GM23338 (cell line): ENCODE results near the gene SMG7. TPM values are rescaled to one million over a fixed set of nuclear protein-coding genes. Genes with fewer than 3 reads are reported as not detected.

Experiments used
- ATAC-seq: fragments of 200-7000 bp; cut with Tn5 transposase; 3 replicates; pipeline ENCODE4 v1.9.1; 2020
- DNase-seq: peaks from one replicate; pipeline ENCODE4 v3.0.0-alpha.2; 2015; ENCODE audit warnings: low spot score
- H2AFZ ChIP-seq: fragments of 200-600 bp; sonication (generic); 2 replicates; pipeline ENCODE4 v1.8.0; 2016; ENCODE audit warnings: antibody characterized with exemption, mild to moderate bottlenecking, moderate library complexity
- H3F3A ChIP-seq: fragments of 200-600 bp; sonication (generic); replicated peaks from 2 replicates; pipeline ENCODE4 v1.8.0; 2017; ENCODE audit warnings: antibody characterized with exemption, mixed run types, low read depth
- H3K27ac ChIP-seq: fragments of 200-600 bp; sonication (generic); 2 replicates; pipeline ENCODE4 v1.6.1; 2016; ENCODE audit warnings: low read depth
- H3K27me3 ChIP-seq: fragments of 200-600 bp; sonication (generic); 2 replicates; pipeline ENCODE4 v1.8.0; 2016; ENCODE audit warnings: mild to moderate bottlenecking, mixed run types, moderate library complexity; ENCODE audit not compliant: insufficient read depth
- H3K36me3 ChIP-seq: fragments of 200-600 bp; sonication (generic); 2 replicates; pipeline ENCODE4 v1.8.0; 2016; ENCODE audit warnings: mild to moderate bottlenecking; ENCODE audit not compliant: insufficient read depth
- H3K4me1 ChIP-seq: fragments of 200-600 bp; sonication (generic); 2 replicates; pipeline ENCODE4 v1.8.0; 2016; ENCODE audit warnings: mild to moderate bottlenecking, moderate library complexity; ENCODE audit not compliant: insufficient read depth
- H3K4me2 ChIP-seq: fragments of 200-600 bp; sonication (generic); 2 replicates; pipeline ENCODE4 v1.7.1; 2017; ENCODE audit warnings: mixed run types
- H3K4me3 ChIP-seq: fragments of 200-600 bp; sonication (generic); 2 replicates; pipeline ENCODE4 v1.6.1; 2016; ENCODE audit warnings: mixed run types
- H3K79me2 ChIP-seq: fragments of 200-600 bp; sonication (generic); replicated peaks from 2 replicates; pipeline ENCODE4 v1.8.0; 2017; ENCODE audit warnings: mild to moderate bottlenecking; ENCODE audit not compliant: insufficient read depth
- H3K9me2 ChIP-seq: fragments of 200-600 bp; sonication (generic); 2 replicates; pipeline ENCODE4 v1.8.0; 2017; ENCODE audit not compliant: insufficient read depth
- H4K20me1 ChIP-seq: fragments of 200-600 bp; sonication (generic); replicated peaks from 2 replicates; pipeline ENCODE4 v1.8.0; 2017; ENCODE audit warnings: mild to moderate bottlenecking; ENCODE audit not compliant: insufficient read depth
- H3K27ac Mint-ChIP-seq: 2 replicates; pipeline ENCODE4 v1.8.0; 2020; ENCODE audit warnings: inconsistent platforms, mild to moderate bottlenecking, moderate library complexity, mixed read lengths
- H3K27me3 Mint-ChIP-seq: 3 replicates; pipeline ENCODE4 v1.8.0; 2022; ENCODE audit warnings: low read depth, mild to moderate bottlenecking, moderate library complexity, mixed read lengths, inconsistent platforms; ENCODE audit not compliant: insufficient read depth, poor library complexity
- H3K36me3 Mint-ChIP-seq: 3 replicates; pipeline ENCODE4 v1.8.0; 2021; ENCODE audit warnings: low read depth, mild to moderate bottlenecking, inconsistent platforms, moderate library complexity, mixed read lengths
- H3K4me1 Mint-ChIP-seq: 3 replicates; pipeline ENCODE4 v1.8.0; 2020; ENCODE audit warnings: mild to moderate bottlenecking, inconsistent platforms, mixed read lengths
- H3K4me3 Mint-ChIP-seq: 3 replicates; pipeline ENCODE4 v1.8.0; 2021; ENCODE audit warnings: moderate library complexity, mild to moderate bottlenecking, inconsistent platforms, mixed read lengths
- H3K9me3 Mint-ChIP-seq: 3 replicates; pipeline ENCODE4 v1.8.0; 2020; ENCODE audit warnings: moderate library complexity, mild to moderate bottlenecking, inconsistent platforms, mixed read lengths
- EZH2 ChIP-seq: fragments of 200-600 bp; sonication (generic); IDR thresholded peaks from one replicate; pipeline ENCODE4 v1.8.0; 2017; ENCODE audit warnings: antibody characterized with exemption, mild to moderate bottlenecking, low read depth; ENCODE audit not compliant: unreplicated experiment
- NANOG ChIP-seq: IDR thresholded peaks from 2 replicates; pipeline ENCODE4 v1.6.1; 2016; ENCODE audit warnings: antibody characterized with exemption, borderline replicate concordance
- ZNF114 ChIP-seq: fragments of 250-450 bp; sonication (Bioruptor Pico); IDR thresholded peaks from 2 replicates; pipeline ENCODE4 v1.5.0; 2020; ENCODE audit warnings: mild to moderate bottlenecking, moderate library complexity
- polyA plus RNA-seq: library from polyadenylated mRNA; unstranded; fragments of >200 nt; fragmentation: Nextera tagmentation; extraction: Ambion mirVana; gene quantifications from 2 replicates; pipeline ENCODE4 v1.2.1, GENCODE V29; 2016
- total RNA-seq: library from RNA; depleted of rRNA; stranded (reverse); fragments of >200 nt; shearing (Covaris generic); gene quantifications from 2 replicates; pipeline ENCODE4 v1.2.3, GENCODE V29; 2014
- TF ChIP-seq, protein P1 (sequence below): IDR thresholded peaks from one replicate; pipeline ENCODE4 v1.6.1; 2018; ENCODE audit warnings: antibody characterized with exemption; ENCODE audit not compliant: unreplicated experiment
- TF ChIP-seq, protein P2 (sequence below), 2 experiments: fragments of 200-600 bp in 1 of 2; sonication (generic) in 1 of 2; conservative IDR thresholded peaks; 2 replicates each; pipeline versions ENCODE4 v1.5.1 to v1.6.1; 2016 to 2017; ENCODE audit warnings: antibody characterized with exemption in 2 of 2, low read depth in 2 of 2, mild to moderate bottlenecking in 2 of 2, moderate library complexity in 1 of 2
- TF ChIP-seq, protein P3 (sequence below): IDR thresholded peaks from 2 replicates; pipeline ENCODE4 v1.6.1; 2016; ENCODE audit warnings: antibody characterized with exemption

SMG7 gene
- total and polyA plus RNA-seq, 2 experiments from 2014 or later = 33.0 to 79.4 TPM

DNA sequence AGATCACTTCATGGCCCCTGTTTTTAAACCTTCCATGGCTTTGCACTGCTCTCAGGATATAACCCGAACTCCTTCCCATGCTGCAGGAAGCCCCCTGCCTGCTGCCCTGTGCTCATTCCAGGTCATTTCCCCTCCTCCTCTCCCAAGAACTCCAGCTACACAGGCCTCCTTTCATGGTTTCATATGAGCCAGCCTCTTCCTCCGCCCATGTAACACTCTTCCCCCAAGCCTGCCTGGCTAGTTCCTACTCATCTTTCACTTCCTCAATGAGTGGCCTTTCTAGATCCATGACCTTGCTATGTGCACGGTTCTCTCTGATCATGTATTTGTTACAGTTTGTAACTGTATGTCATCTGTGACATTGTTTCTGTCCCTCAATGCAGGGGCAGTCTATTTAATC lies 121.1 kb downstream of the SMG7 start (continued):
- TF ChIP-seq, protein P1, sequence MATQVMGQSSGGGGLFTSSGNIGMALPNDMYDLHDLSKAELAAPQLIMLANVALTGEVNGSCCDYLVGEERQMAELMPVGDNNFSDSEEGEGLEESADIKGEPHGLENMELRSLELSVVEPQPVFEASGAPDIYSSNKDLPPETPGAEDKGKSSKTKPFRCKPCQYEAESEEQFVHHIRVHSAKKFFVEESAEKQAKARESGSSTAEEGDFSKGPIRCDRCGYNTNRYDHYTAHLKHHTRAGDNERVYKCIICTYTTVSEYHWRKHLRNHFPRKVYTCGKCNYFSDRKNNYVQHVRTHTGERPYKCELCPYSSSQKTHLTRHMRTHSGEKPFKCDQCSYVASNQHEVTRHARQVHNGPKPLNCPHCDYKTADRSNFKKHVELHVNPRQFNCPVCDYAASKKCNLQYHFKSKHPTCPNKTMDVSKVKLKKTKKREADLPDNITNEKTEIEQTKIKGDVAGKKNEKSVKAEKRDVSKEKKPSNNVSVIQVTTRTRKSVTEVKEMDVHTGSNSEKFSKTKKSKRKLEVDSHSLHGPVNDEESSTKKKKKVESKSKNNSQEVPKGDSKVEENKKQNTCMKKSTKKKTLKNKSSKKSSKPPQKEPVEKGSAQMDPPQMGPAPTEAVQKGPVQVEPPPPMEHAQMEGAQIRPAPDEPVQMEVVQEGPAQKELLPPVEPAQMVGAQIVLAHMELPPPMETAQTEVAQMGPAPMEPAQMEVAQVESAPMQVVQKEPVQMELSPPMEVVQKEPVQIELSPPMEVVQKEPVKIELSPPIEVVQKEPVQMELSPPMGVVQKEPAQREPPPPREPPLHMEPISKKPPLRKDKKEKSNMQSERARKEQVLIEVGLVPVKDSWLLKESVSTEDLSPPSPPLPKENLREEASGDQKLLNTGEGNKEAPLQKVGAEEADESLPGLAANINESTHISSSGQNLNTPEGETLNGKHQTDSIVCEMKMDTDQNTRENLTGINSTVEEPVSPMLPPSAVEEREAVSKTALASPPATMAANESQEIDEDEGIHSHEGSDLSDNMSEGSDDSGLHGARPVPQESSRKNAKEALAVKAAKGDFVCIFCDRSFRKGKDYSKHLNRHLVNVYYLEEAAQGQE = no peak
- TF ChIP-seq, protein P2, sequence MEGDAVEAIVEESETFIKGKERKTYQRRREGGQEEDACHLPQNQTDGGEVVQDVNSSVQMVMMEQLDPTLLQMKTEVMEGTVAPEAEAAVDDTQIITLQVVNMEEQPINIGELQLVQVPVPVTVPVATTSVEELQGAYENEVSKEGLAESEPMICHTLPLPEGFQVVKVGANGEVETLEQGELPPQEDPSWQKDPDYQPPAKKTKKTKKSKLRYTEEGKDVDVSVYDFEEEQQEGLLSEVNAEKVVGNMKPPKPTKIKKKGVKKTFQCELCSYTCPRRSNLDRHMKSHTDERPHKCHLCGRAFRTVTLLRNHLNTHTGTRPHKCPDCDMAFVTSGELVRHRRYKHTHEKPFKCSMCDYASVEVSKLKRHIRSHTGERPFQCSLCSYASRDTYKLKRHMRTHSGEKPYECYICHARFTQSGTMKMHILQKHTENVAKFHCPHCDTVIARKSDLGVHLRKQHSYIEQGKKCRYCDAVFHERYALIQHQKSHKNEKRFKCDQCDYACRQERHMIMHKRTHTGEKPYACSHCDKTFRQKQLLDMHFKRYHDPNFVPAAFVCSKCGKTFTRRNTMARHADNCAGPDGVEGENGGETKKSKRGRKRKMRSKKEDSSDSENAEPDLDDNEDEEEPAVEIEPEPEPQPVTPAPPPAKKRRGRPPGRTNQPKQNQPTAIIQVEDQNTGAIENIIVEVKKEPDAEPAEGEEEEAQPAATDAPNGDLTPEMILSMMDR (conservative IDR thresholded peaks at IDR 0.05; ENCODE audit: low read depth in 2 of 2) = no peak
- TF ChIP-seq, protein P3, sequence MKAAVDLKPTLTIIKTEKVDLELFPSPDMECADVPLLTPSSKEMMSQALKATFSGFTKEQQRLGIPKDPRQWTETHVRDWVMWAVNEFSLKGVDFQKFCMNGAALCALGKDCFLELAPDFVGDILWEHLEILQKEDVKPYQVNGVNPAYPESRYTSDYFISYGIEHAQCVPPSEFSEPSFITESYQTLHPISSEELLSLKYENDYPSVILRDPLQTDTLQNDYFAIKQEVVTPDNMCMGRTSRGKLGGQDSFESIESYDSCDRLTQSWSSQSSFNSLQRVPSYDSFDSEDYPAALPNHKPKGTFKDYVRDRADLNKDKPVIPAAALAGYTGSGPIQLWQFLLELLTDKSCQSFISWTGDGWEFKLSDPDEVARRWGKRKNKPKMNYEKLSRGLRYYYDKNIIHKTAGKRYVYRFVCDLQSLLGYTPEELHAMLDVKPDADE = no peak
- no peak for TF ChIP-seq EZH2

DNA sequence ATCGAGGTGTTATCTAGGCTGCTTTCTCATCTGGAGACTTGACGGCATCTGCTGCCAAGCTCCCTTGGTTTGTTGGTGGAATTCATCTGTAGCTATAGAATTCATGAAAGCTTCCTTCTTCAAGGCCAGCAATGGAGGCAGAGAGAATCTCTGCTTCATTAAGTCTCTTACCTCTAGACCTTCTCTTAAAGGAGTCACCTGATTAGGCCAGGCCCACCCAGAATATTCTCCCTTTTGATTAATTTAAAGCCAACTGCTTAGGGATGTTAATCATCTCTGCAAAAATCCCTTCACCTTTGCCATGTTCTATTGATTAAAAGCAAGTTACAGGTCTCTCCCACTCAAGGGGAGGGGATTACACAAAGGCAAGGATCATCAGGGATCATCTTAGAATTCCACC lies 123.2 kb downstream of the SMG7 start:
- TF ChIP-seq, protein P3 = no peak
- TF ChIP-seq, protein P1 = no peak
- no peak for TF ChIP-seq ZNF114 (CRISPR knock-in tag)
- TF ChIP-seq NANOG = no peak
- no peak overlapping the region for H3K4me2 ChIP-seq
- no peaks in the 10 kb centered on the region for H3K27me3 ChIP-seq
- H4K20me1 ChIP-seq = no peaks in the 10 kb centered on the region
- no peaks in the 10 kb centered on the region for H3F3A ChIP-seq
- Mint-ChIP-seq H3K27ac (no peak overlapping the region), H3K4me3 (no peak overlapping the region), H3K36me3 (no peaks in the 10 kb centered on the region), H3K4me1 (peaks cover 13% of the 10 kb centered on the region), H3K27me3 (peaks cover 5% of the 10 kb centered on the region), H3K9me3 (no peaks in the 10 kb centered on the region)
- no peak for DNase-seq
- 0 out of 2 replicates have a peak, but pooled peaks cover 7% of the 10 kb centered on the region for H3K9me2 ChIP-seq
- no peak overlapping the region for H3K4me3 ChIP-seq
- no peak overlapping the region for H2AFZ ChIP-seq
- no peak overlapping the region for H3K27ac ChIP-seq
- ATAC-seq = no peak
- no peaks in the 10 kb centered on the region for H3K36me3 ChIP-seq
- peaks cover 6% of the 10 kb centered on the region for H3K4me1 ChIP-seq
- no peaks in the 10 kb centered on the region for H3K79me2 ChIP-seq
